Stimulated activated CD4-positive, alpha-beta T cell treated with anti-CD3 and anti-CD28 coated beads, Interleukin-4, amount 100 ng/mL, for 24 hours (primary cell): ENCODE results near the gene SMG7.

Experiments used
- DNase-seq: peaks from one replicate; pipeline ENCODE4 v3.0.0-alpha.2; 2020

Gene SMG7

DNA sequence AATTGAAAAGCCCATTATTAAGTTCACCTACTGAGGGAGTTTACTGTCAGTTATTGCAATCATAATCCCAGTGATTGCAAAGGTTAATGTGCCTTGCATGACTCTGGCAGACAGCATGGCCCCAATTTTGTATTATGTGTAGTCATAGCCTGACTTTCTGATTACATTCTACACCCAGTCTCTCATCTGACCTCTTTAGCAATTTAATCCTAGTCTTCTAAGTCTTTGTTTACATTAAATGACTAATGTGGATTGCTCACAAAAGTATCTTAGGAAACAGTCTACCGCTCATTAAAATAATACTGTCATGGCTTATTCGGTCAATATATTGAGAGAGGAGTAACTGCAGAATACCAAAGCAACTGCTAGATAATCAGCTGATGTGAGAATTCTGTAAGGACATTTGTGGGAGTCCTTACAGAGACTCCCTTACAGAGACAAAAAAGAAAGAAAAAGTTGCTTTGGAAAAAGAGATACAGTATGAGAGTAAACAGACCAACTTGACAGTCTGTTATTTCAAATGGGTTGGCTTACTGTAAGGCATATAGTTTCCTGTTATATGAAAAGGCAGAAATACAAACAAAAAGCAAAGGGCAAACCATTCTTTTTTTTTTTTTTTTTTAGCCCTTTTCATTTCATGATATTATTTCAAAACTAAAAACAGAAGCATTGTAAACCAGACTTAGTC, 42.8 kb downstream of the SMG7 start:
- DNase-seq: no peak

DNA sequence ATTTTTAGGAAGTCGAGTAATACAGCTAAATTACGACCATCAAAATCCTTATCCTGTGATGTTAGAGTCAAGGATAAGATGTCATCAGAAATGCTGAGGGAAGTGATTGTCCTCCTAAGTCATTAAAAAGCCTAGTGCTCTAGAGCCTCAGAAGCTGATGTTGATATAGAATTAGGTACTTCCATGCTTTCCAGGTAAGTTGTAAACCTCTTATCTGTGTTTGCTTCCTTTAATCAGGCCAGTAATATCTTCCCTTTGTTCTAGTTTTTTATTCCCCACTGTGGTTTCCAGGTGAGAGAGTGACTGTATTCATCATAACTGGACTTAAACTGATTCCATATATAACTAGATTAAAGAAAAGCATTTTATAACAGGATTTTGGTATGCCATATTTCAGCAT, 44.4 kb downstream of the SMG7 start:
- no peak for DNase-seq

DNA sequence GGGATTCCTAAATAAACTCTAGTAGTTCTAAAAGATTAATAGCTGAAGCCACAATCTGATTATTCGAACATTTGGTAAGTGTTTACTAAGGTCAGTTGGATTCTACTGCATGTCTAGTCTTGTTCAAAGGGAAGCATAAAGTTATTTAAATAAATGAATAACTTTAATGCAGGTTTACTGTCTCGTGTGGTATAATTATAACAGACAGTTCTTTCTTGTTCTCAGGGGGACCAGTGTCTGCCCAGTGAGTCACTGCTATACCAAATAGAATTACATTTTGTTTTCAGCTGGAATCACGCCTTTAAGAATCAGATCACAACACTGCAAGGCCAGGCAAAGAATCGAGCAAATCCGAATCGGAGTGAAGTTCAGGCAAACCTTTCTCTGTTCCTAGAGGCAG, 45.1 kb downstream of the SMG7 start:
- no peak for DNase-seq

DNA sequence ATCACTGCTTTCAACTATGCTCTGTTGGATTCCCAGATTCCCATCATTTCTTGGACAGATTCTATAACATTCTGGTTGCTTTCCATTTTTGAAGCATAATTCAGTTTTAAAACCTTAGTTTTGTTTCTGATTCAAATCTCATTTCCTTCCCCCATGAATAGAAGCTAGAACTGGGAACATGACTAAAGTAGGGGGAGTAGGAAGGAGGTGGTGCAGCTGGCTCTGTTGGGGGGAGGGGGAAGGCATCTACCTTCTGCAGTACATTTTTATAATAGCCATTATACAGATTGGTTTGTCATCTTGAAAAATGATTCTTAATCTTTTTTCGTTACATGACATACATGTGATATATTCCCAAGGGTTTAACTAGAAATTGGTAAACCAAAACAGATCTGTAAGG, 48.1 kb downstream of the SMG7 start:
- no peak for DNase-seq

DNA sequence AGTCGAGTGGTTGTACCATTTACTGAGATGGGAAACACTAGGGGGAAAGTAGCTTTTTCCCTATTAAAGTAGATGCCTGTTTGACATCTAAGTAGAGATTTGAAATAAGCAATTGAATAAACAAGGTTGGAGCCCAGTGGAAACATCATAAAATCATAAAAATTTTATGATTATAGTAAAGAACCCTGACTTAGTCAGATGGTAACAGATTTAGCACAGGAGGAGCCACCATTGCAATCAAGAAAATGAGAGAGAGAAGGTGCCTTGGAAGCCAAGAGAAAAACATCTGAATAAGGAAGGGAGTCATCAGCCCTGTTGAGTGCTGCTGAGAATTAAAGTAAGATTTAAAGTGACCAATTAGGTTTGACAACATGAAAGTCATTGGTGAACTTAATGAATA, 49.8 kb downstream of the SMG7 start:
- DNase-seq: no peak

DNA sequence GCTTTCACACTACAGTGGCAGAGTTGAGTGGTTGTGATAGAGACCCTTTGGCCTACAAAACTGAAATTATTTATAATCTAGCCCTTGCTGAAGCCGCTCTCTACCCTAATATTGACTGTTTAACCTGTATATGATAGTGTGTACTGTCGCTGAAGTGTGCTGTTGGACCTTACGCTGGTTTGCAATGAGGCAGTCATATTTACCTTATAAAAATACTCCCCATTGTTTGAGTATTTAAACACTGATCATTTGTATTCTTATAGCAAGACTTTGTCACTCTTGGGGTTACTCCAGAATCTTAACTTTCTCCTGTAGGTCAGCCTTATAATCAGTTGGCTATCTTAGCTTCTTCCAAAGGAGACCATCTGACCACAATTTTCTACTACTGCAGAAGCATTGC, 56.3 kb downstream of the SMG7 start:
- no peak for DNase-seq

DNA sequence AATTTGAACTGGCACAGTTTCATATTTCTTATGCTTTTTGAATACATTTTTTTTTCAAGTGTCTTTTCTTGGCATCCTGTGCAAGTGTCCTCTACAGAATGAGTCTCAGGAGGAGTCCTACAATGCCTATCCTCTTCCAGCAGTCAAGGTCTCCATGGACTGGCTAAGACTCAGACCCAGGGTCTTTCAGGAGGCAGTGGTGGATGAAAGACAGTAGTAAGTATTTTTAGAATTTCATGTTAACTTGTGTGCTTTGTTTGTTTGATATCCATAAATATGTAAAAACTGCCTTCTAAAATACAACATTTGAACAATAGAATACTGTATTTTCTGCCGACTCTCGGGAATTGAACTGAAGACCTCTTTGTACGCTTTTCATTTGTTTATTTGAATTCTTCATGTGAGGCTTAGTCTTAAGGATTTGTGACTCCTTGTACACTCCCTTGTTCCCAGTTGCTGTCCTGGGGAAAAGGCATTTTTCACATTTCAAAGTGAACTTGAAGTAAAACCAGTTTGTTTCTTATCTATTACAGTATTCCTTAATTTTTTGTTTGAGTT, 61.4 kb downstream of the SMG7 start:
- no peak for DNase-seq

DNA sequence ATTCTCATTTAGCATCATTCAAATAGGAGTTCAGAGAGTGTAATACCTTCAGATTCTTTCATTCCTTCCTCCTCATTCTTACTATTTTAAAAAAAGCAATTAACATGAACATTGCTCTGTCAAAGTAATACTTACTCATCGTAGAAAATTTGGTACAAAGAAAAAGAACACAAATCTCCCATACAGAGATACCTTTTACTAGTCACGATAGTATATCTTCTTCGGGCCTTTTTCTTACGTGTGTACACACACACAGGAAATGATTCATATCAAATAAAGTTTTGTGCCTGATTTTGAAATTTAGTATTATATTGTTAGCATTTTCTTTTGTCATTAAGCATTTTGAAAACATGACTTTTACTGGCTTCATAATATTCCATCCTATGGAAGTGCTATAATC, 65.1 kb downstream of the SMG7 start:
- DNase-seq: no peak

DNA sequence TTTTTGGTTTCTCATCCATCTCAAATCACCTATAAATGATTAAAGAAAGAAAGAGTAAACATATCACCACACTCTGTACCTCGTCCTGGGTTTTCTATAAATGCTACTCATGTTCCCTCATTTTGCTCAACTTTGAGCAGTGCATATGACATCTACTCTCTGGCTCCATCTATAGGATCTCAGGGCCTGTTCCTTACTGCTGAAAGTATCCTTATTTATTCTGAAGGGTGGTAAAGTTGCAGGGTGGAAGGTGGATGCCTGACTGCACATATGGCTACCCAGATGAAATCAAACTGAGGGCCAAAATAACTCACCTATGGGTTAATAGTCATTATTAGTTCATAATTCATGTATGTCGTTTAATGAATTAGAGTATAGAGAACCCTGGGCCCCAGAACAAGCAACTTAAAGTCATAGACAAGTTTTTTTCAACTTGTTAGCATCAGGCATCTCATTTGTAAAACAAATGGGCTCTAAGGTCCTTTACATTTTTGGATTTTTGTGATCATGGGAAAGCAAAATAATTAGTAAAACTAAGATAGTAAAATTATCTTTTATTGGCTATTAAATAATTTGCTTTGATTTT, 71.4 kb downstream of the SMG7 start:
- DNase-seq: no peak

DNA sequence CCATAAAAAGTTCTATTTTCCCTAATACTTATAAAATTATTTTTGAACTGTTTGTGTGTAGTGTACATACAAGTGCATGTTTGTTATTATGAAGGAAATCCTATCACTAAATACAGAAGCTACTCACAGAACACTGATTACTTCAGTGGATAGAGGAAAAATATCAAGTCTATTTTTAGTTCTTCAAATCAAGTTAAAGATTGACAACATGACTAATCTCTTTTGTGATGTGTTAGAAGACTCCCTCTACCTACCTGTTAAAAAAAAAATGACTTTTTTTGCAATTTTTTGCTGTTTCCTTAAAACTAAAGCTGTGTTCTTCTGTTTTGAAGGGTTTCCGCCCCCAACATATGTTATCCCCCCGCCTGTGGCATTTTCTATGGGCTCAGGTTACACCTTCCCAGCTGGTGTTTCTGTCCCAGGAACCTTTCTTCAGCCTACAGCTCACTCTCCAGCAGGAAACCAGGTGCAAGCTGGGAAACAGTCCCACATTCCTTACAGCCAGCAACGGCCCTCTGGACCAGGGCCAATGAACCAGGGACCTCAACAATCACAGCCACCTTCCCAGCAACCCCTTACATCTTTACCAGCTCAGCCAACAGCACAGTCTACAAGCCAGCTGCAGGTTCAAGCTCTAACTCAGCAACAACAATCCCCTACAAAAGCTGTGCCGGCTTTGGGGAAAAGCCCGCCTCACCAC, 72.4 kb downstream of the SMG7 start:
- no peak for DNase-seq

DNA sequence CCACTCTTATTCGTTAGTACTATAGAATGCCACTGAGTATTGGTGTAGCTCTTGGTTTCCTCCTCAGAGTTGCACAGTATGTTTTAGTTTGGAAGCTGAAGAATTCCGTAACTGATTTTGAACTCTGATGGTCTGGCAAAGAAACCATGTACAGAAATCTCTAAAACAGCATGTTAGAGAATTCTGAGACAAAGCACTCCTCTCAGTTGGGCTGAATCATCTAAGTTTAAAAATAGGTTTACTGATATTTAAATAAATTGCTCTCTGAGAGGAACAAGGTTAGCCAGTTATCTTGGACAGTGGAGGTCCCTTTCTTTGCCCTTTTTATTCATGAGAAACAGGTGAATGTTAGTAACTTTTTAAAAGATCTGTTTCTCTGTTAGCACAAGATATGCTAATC, 74.1 kb downstream of the SMG7 start:
- no peak for DNase-seq

DNA sequence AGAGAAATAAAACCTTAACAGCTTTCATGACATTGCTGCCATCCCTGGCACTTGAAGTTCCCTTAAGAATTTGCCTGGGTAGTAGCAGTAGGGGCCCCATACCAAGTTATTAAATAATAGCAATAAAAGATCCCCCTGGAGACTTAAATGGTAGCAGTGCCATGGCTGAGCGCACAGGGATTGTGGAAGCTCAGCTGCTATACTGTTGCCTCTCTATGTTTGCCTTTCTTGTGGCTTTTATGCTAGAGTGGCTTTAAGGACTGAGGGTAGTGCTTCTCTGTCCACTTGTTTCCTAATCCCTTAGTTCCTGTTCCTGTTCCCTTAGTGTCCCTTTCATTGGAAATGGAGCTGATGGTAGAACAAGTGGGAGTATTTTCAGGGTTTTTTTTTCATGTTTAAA, 75.8 kb downstream of the SMG7 start:
- DNase-seq: no peak

DNA sequence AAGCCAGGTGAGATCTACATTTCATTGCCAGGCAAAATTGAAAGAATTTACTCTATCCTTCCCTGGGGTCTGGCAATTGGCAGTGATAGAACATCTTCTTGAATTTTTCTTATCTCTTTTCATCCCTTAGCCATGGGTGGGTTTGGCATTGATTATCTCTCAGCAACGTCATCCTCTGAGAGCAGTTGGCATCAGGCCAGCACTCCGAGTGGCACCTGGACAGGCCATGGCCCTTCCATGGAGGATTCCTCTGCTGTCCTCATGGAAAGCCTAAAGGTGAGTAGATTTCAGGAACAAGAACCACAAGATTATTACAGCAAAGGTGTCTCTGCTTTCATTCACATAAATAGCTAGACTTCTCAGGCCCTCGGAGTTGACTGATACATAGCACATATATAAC, 78.6 kb downstream of the SMG7 start:
- DNase-seq: no peak

DNA sequence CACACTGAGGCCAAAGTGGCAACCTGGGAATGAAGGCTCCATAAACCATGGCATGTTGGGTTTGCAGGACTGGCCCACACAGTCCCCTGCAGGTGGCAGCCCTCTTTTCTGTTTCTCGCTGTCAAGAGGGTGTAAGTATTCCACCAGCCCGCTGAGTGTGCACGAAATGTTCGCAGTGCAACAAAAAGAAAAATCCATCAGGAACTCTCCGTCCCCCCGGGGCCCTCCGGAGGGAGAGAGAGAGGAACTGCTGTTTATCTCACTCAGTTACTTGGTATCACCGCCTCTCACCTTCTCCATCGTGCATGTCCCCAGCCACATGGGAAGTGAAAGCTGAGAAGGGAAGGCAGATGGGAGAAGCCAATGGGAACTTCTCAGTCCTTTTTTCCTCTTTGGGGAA, 79.6 kb downstream of the SMG7 start:
- no peak for DNase-seq

DNA sequence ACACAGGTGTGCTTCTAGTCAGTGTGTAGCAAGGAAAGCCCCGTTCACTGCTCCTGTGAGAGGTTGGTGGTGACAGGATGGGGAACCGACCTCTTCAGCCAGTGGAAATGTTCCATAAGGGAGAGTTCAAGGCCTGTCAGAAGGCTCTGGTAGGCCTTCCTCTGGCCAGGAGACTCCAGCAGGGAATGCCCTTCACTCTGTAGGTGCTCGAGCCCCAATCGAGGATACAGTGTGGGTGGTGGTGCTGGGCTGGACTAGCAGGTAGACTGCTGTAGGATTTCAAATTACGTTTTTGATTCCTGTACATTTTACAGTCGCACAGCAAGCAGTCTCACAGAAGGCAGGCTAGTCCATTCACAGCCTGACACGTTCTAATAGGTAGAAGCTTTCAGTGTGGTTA, 80.1 kb downstream of the SMG7 start:
- no peak for DNase-seq

DNA sequence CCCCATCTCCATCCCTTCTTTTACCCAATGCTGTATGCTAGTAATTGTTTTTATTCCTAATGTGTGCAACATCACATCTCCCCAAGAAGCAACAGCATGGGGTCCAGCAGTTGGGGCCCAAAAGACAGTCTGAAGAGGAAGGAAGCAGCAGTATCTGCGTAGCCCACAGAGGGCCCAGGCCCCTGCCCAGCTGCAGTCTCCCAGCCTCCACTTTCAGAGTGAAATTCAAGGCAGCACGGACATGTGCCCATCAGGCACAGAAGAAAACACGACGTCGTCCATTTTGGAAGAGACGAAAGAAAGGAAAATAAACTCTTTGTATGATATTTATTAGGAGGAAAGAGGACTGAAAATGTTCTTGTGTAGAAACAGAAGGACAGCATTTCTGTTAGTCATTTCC, 80.6 kb downstream of the SMG7 start:
- no peak for DNase-seq

DNA sequence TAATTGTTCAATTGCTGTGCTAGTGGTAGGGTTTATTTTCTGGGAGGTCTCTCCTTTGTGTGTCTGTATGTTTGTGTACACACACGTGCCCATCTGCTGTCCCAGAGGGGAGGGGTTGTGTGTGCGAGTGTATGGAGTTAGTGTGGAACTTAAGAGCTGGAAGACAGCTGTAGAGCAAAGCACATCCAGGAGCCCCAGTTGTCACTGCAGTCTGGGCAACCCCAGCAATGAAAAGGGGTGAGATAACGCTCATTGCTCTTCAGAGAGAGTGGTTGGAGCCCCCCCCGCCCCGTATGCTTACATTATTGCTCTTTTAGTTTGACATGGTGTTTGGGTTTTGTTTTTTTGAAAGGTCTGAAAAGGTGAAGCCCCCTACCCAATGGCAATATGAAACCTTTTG, 81.0 kb downstream of the SMG7 start:
- no peak for DNase-seq

DNA sequence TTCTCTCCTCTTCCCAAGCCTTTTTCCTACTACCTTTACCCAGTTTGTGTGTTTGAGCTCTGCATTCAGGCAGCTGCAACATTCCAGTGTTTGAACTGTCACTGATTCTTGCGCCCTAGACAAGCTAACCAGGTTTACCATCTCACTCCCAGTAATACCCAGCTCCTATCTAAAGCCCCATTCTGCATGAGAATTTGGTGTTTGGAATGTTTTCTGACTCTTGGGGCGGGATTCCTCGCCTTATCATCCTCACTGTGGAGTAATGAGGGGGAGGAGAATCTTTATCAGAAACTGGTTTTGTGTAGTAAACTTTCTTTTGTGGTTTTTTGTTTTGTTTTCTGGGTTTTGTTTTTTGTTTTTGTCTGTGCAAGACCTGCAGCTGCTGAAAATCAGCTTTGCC, 81.5 kb downstream of the SMG7 start:
- no peak for DNase-seq

DNA sequence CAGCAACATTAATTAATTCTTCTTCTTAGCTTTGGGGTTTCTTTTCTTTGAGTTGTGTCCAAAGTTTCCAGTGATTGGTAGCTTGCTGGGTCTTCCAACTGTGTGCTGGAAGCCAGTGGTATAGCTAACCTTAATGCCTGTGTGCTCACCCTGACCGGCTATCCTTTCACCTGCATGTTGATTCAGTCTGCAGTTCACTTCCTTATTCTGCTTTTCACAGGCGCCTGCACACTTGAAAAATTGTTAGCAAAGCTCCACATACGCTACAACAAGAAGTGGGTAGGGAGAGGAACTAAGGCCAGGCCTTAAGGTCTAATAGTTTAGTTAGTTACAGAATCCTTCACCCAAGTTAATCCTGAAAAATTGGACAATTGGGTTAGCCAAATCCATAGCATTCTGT, 82.3 kb downstream of the SMG7 start:
- no peak for DNase-seq

DNA sequence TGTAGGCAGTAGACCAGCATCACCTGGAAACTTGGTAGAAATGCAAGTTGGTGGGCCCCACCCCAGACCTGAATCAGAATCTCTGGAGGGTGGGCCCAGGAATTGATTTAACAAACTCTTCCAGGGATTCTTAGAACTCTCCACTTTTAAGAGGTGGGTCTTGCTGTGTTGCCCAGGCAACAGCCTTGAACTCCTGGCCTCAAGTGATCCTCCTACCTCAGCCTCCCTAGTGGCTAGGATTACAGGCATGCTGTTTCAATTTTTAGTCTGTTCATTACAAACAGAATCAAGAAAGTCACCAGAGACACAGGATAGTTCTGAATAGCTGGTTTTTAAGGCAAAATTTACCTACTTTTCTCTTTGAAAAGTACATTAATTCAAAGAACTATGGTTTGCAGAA, 86.8 kb downstream of the SMG7 start:
- DNase-seq: no peak

DNA sequence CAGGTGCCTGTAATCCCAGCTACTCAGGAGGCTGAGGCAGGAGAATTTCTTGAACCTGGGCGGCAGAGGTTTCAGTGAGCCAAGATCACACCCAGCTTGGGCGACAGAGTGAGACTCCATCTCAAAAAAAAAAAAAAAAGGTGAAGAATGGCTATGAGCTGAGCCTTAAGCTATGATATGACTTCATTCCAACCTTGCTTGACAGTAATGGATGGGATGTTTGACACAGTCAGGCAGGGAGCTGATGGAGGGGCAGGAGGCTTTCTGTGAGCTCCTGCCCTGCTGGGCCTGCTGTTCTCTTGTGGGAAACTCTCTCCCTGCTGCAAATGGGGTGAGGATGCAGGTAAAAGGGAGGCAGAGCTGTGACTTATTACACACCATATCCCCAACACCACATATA, 90.4 kb downstream of the SMG7 start:
- no peak for DNase-seq

DNA sequence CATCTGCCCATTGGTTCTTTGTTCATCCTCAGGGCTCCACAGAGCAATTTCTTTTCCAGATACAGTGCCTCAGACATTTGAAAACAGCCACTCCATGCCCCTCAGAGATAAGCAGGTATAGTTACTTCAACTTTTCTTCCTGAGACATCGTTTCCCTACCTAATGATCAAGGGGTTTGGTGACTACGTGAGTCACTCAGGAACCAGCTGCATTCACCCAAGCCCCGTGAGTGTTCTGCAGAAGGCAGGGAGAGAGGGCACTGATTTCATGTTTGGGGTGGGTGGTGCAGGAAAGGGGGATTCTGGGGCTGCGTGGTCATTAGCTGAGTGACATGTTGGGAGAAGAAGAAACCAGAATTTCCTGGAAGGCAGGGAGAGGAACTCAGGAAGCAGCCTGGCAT, 93.0 kb downstream of the SMG7 start:
- DNase-seq: no peak

DNA sequence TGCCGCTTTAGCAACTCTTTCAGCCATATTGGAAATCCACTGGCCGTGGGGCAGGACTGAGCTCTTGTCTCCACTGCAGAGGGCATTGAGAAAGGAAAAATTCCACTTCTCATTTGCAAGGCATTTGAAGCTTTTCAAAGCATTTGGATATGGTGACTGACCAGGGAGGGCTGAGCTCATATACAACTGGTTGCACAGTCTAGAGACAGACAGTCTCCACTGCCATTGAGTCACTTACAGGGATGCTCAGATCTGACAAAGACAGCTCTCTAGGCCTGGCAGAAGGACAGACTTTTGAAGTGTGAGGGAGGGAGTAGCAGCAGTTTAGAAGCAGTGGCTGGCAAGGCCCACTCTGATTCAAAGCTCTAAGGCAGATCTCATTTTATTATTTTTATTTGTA, 93.7 kb downstream of the SMG7 start:
- no peak for DNase-seq

DNA sequence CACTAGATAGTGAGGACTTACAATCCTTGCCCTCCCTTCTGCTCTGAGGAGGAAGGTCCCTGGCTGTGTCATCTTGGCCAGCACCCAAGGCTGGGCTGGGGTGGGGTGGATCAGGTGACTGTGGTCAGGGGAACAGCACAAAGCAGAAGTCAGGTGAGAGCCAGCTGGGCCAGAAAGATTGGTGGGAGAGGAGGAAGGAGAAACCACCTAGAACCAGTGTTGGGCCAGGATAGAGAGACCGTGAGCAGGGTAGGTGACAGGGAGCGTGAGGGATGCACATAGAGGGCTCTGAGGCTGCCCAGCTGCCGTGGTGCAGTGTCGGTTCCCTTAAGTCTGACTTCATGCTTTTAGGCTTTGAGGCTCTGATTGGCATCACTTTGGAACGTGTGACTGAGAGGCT, 95.3 kb downstream of the SMG7 start:
- no peak for DNase-seq
